ENCODE data around the gene C5orf63. TPM values are rescaled to one million over a fixed set of nuclear protein-coding genes. Genes with fewer than 3 reads are reported as not detected.

C5orf63 gene
- total and polyA plus RNA-seq, 12 donors, result 1.6 to 11.4 (median 4.5) TPM; not detected in 1

- no peaks in the 10 kb centered on the region for H3K27me3 ChIP-seq
- intact Hi-C loops (cut with DNase I), result no loop called here
- H3K36me3 ChIP-seq (replicated peaks in 1 of 2), result no peaks in the 10 kb centered on the region
- peak; percentile 38 to 74 (median 43) for DNase-seq
- peak in 1 of 6 experiments; percentile 5 for TF ChIP-seq CTCF (IDR thresholded peaks at IDR 0.05)
- peak in 1 of 2 donors; percentile 21 for TF ChIP-seq POLR2A (IDR thresholded peaks at IDR 0.05)
- peak overlapping the region in 2 of 4 donors; percentile 71 to 80 for H3K4me3 ChIP-seq
- H3K27ac ChIP-seq, result peak overlapping the region in 3 of 5 donors; percentile 24 to 92 (median 92)
- 24 to 46% (median 37%) methylated on average over 12 of the region's 12 CpGs for WGBS, 4 donors
- no peaks in the 10 kb centered on the region for H3K9me3 ChIP-seq (replicated peaks in 1 of 3)
- peaks cover 10 to 33% of the 10 kb centered on the region in 2 donors for H3K4me1 ChIP-seq (replicated peaks in 1 of 2)
Measured at GRCh38 chr5:127028822-127029457, 44.4 kb downstream of the C5orf63 start.

- 82 to 97% (median 92%) methylated on average over 1 of the region's 1 CpG for WGBS, 4 donors
Measured at GRCh38 chr5:127027539-127027938, 45.8 kb downstream of the C5orf63 start.

GRCh38 chr5:127026166-127026565 is 47.1 kb downstream of the C5orf63 start:
- Histone ChIP-seq H3K27ac (no peak overlapping the region), H3K9me3 (replicated peaks in 1 of 3) (no peaks in the 10 kb centered on the region), H3K4me1 (replicated peaks in 1 of 2) (peaks cover 10 to 29% of the 10 kb centered on the region in 2 donors), H3K36me3 (replicated peaks in 1 of 2) (no peaks in the 10 kb centered on the region), H3K27me3 (no peaks in the 10 kb centered on the region), H3K4me3 (no peak overlapping the region)
- intact Hi-C loops (cut with DNase I), result no loop called here
- no peak for TF ChIP-seq CTCF (IDR thresholded peaks at IDR 0.05)
- no peak for TF ChIP-seq POLR2A (IDR thresholded peaks at IDR 0.05)
- no peak for DNase-seq
- 78 to 94% (median 83%) methylated on average over 2 of the region's 2 CpGs for WGBS, 4 donors

More at GRCh38 chr5:127027539-127027938, 45.8 kb downstream of the C5orf63 start:
- Histone ChIP-seq H3K4me1 (replicated peaks in 1 of 2) (peaks cover 10 to 33% of the 10 kb centered on the region in 2 donors), H3K4me3 (no peak overlapping the region), H3K27me3 (no peaks in the 10 kb centered on the region), H3K9me3 (replicated peaks in 1 of 3) (no peaks in the 10 kb centered on the region), H3K36me3 (replicated peaks in 1 of 2) (no peaks in the 10 kb centered on the region), H3K27ac (no peak overlapping the region)
- no peak for TF ChIP-seq POLR2A (IDR thresholded peaks at IDR 0.05)
- no peak for TF ChIP-seq CTCF (IDR thresholded peaks at IDR 0.05)
- DNase-seq, result no peak
- intact Hi-C loops (cut with DNase I), result no loop called here

- Histone ChIP-seq H3K36me3 (replicated peaks in 1 of 2) (no peaks in the 10 kb centered on the region), H3K4me1 (replicated peaks in 1 of 2) (peaks cover 10 to 27% of the 10 kb centered on the region in 2 donors), H3K4me3 (no peak overlapping the region), H3K9me3 (replicated peaks in 1 of 3) (no peaks in the 10 kb centered on the region), H3K27me3 (no peaks in the 10 kb centered on the region), H3K27ac (no peak overlapping the region)
- DNase-seq, result no peak
- TF ChIP-seq POLR2A (IDR thresholded peaks at IDR 0.05), result no peak
- TF ChIP-seq CTCF (IDR thresholded peaks at IDR 0.05), result no peak
- 62 to 77% (median 70%) methylated on average over 1 of the region's 1 CpG for WGBS, 4 donors
- intact Hi-C loops (cut with DNase I), result no loop called here
Measured at GRCh38 chr5:127025467-127025866, 47.8 kb downstream of the C5orf63 start.

All from adrenal gland (tissue), 12 donors.